Subcutaneous abdominal adipose tissue (tissue), 5 donors: Measurements from ENCODE around the gene LGALS3BP.

ENCODE experiments used
- H3K27ac ChIP-seq: one replicate; pipeline ENCODE4 v1.7.0; 2013; ENCODE audit warnings: low read depth, mild to moderate bottlenecking, inconsistent platforms, low read length, moderate library complexity
- H3K27me3 ChIP-seq, 5 donors: one replicate each; pipeline ENCODE4 v1.7.0; 2013; ENCODE audit warnings: low read length in 5 of 5, inconsistent platforms in 1 of 5; ENCODE audit not compliant: control insufficient read depth in 5 of 5, insufficient read depth in 4 of 5
- H3K36me3 ChIP-seq, 5 donors: one replicate each; pipeline ENCODE4 v1.7.0; 2013; ENCODE audit warnings: low read length in 5 of 5; ENCODE audit not compliant: control insufficient read depth in 5 of 5, insufficient read depth in 5 of 5
- H3K4me1 ChIP-seq, 5 donors: one replicate each; pipeline ENCODE4 v1.7.0; 2013; ENCODE audit warnings: low read length in 5 of 5, mild to moderate bottlenecking in 3 of 5, moderate library complexity in 1 of 5; ENCODE audit not compliant: control insufficient read depth in 5 of 5, insufficient read depth in 5 of 5
- H3K4me3 ChIP-seq, 5 donors: one replicate each; pipeline ENCODE4 v1.7.0; 2013; ENCODE audit warnings: low read length in 5 of 5, low read depth in 1 of 5
- H3K9ac ChIP-seq, 5 donors: one replicate each; pipeline ENCODE4 v1.7.0; 2013; ENCODE audit warnings: low read length in 5 of 5, mild to moderate bottlenecking in 4 of 5, moderate library complexity in 3 of 5
- H3K9me3 ChIP-seq, 5 donors: one replicate each; pipeline ENCODE4 v1.7.0; 2013; ENCODE audit warnings: low read length in 5 of 5; ENCODE audit not compliant: control insufficient read depth in 5 of 5
- donor health status: healthy.
- donor health status: healthy.
- donor health status: healthy.
- donor health status: healthy.
- donor health status: healthy.

The LGALS3BP gene

GRCh38 chr17:78972507-78973105, 7.1 kb downstream of the LGALS3BP start:
- Histone ChIP-seq H3K9me3 (no peaks in the 10 kb centered on the region), H3K4me1 (peaks cover 0 to 64% (median 53%) of the 10 kb centered on the region in 5 donors), H3K4me3 (no peak overlapping the region), H3K27me3 (no peaks in the 10 kb centered on the region), H3K27ac (no peak overlapping the region), H3K9ac (no peak overlapping the region), H3K36me3 (peaks cover 0 to 42% (median 21%) of the 10 kb centered on the region in 5 donors)

- H3K4me3 ChIP-seq = no peak overlapping the region
- H3K4me1 ChIP-seq = peaks cover 0 to 57% (median 46%) of the 10 kb centered on the region in 5 donors
- H3K36me3 ChIP-seq = peaks cover 0 to 48% (median 26%) of the 10 kb centered on the region in 5 donors
- no peaks in the 10 kb centered on the region for H3K9me3 ChIP-seq
- no peaks in the 10 kb centered on the region for H3K27me3 ChIP-seq
- peak overlapping the region; percentile 7 for H3K27ac ChIP-seq
- peak overlapping the region in 2 of 5 donors; percentile 21 for H3K9ac ChIP-seq
These were observed 7.8 kb downstream of the LGALS3BP start for GRCh38 chr17:78971756-78972506.

GRCh38 chr17:78970834-78971755, 8.6 kb downstream of the LGALS3BP start:
- H3K9ac ChIP-seq = peak overlapping the region in 2 of 5 donors; percentile 21
- H3K27ac ChIP-seq = peak overlapping the region; percentile 7
- H3K36me3 ChIP-seq = peaks cover 0 to 47% (median 26%) of the 10 kb centered on the region in 5 donors
- no peaks in the 10 kb centered on the region for H3K9me3 ChIP-seq
- H3K4me3 ChIP-seq = peak overlapping the region in 1 of 5 donors; percentile 0
- peaks cover 0 to 50% (median 38%) of the 10 kb centered on the region in 5 donors for H3K4me1 ChIP-seq
- H3K27me3 ChIP-seq = no peaks in the 10 kb centered on the region

GRCh38 chr17:78969865-78970264, 9.9 kb downstream of the LGALS3BP start:
- H3K4me3 ChIP-seq = no peak overlapping the region
- peaks cover 0 to 45% (median 26%) of the 10 kb centered on the region in 5 donors for H3K36me3 ChIP-seq
- H3K9me3 ChIP-seq = no peaks in the 10 kb centered on the region
- no peak overlapping the region for H3K27ac ChIP-seq
- H3K9ac ChIP-seq = no peak overlapping the region
- H3K27me3 ChIP-seq = no peaks in the 10 kb centered on the region
- H3K4me1 ChIP-seq = peaks cover 0 to 40% (median 28%) of the 10 kb centered on the region in 5 donors

GRCh38 chr17:78967782-78968362, 11.9 kb downstream of the LGALS3BP start:
- Histone ChIP-seq H3K36me3 (peaks cover 0 to 45% (median 26%) of the 10 kb centered on the region in 5 donors), H3K4me1 (peaks cover 0 to 20% (median 10%) of the 10 kb centered on the region in 5 donors), H3K27ac (no peak overlapping the region), H3K27me3 (no peaks in the 10 kb centered on the region), H3K9me3 (no peaks in the 10 kb centered on the region), H3K9ac (no peak overlapping the region), H3K4me3 (no peak overlapping the region)

GRCh38 chr17:78966910-78967600, 12.7 kb downstream of the LGALS3BP start:
- Histone ChIP-seq H3K27ac (no peak overlapping the region), H3K9ac (no peak overlapping the region), H3K4me1 (peaks cover 0 to 22% (median 15%) of the 10 kb centered on the region in 5 donors), H3K36me3 (peaks cover 0 to 38% (median 18%) of the 10 kb centered on the region in 5 donors), H3K4me3 (no peak overlapping the region), H3K9me3 (no peaks in the 10 kb centered on the region), H3K27me3 (no peaks in the 10 kb centered on the region)

- H3K4me1 ChIP-seq = peaks cover 0 to 17% (median 11%) of the 10 kb centered on the region in 5 donors
- H3K27ac ChIP-seq = no peak overlapping the region
- H3K9me3 ChIP-seq = no peaks in the 10 kb centered on the region
- H3K9ac ChIP-seq = no peak overlapping the region
- no peak overlapping the region for H3K4me3 ChIP-seq
- peaks cover 0 to 32% (median 16%) of the 10 kb centered on the region in 5 donors for H3K36me3 ChIP-seq
- no peaks in the 10 kb centered on the region for H3K27me3 ChIP-seq
These were observed 13.5 kb downstream of the LGALS3BP start for GRCh38 chr17:78966123-78966813.

- Histone ChIP-seq H3K4me1 (peaks cover 0 to 16% (median 11%) of the 10 kb centered on the region in 5 donors), H3K27ac (no peak overlapping the region), H3K27me3 (no peaks in the 10 kb centered on the region)
These were observed 14.2 kb downstream of the LGALS3BP start for GRCh38 chr17:78965491-78965924.

More at GRCh38 chr17:78965491-78965924, 14.2 kb downstream of the LGALS3BP start:
- H3K4me3 ChIP-seq = no peak overlapping the region
- H3K36me3 ChIP-seq = peaks cover 0 to 32% (median 16%) of the 10 kb centered on the region in 5 donors
- H3K9me3 ChIP-seq = no peaks in the 10 kb centered on the region
- H3K9ac ChIP-seq = no peak overlapping the region
